HFF-Myc (cell line): ENCODE measurements around the gene ARHGEF40.
A peak's percentile ranks its signal among the peaks of the same experiment; 100 is the strongest.

ENCODE experiments used
- DNase-seq: peaks from one replicate; pipeline ENCODE4 v3.0.0-alpha.2; 2011; ENCODE audit warnings: low read depth; ENCODE audit errors: extremely low read depth
- H3K4me3 ChIP-seq: replicated peaks from 2 replicates; pipeline ENCODE4 v1.5.1; 2011; ENCODE audit warnings: low read depth, mild to moderate bottlenecking, control low read depth, low read length
- TF ChIP-seq, protein P1 (sequence below): IDR thresholded peaks from 2 replicates; pipeline ENCODE4 v1.5.1; 2012; ENCODE audit warnings: mild to moderate bottlenecking, low read depth, low read length, control low read depth; ENCODE audit errors: missing control alignments

The ARHGEF40 gene

DNA sequence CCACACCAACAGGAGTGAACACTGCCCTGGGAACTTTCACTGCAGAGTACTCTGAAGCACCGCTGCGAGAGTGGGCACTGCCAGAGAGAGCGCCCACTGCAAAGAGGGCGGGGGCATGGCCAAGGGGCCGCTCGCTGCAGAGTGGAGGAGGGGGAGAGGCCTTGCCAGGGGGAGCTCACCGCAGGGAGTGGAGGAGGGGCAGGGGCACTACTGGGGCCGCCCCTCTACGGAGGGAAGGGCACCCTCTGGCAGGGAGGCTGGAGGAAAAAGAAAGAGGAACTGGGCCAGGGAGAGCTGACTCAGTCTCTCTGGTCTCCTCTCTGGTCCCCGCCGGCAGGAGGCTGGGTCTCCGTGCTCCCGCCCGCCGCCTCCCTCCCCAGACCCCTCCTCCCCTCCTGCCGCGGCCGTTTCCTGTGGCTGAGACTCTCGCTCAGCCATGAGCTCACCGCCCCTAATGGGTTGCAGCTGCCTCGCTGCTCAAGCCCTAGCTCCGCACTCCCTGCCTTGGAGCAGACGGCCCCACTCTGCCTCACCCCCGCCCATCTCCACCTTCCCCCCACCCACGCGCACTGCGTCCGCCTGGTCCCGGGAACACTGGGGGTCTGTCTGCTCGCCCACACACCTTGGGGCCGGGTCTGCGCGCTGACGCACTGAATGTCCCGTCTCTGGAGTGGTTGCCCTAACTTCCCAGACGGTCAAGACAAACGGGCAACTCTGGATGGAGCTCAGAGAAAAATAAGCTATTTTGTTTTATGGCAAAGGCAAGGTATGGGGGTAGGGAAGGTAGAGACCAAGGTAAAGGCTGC lies 1.3 kb downstream of the ARHGEF40 start:
- DNase-seq: peak; percentile 76
- TF ChIP-seq, protein P1, sequence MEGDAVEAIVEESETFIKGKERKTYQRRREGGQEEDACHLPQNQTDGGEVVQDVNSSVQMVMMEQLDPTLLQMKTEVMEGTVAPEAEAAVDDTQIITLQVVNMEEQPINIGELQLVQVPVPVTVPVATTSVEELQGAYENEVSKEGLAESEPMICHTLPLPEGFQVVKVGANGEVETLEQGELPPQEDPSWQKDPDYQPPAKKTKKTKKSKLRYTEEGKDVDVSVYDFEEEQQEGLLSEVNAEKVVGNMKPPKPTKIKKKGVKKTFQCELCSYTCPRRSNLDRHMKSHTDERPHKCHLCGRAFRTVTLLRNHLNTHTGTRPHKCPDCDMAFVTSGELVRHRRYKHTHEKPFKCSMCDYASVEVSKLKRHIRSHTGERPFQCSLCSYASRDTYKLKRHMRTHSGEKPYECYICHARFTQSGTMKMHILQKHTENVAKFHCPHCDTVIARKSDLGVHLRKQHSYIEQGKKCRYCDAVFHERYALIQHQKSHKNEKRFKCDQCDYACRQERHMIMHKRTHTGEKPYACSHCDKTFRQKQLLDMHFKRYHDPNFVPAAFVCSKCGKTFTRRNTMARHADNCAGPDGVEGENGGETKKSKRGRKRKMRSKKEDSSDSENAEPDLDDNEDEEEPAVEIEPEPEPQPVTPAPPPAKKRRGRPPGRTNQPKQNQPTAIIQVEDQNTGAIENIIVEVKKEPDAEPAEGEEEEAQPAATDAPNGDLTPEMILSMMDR: no peak
- peak overlapping the region; percentile 83 for H3K4me3 ChIP-seq

DNA sequence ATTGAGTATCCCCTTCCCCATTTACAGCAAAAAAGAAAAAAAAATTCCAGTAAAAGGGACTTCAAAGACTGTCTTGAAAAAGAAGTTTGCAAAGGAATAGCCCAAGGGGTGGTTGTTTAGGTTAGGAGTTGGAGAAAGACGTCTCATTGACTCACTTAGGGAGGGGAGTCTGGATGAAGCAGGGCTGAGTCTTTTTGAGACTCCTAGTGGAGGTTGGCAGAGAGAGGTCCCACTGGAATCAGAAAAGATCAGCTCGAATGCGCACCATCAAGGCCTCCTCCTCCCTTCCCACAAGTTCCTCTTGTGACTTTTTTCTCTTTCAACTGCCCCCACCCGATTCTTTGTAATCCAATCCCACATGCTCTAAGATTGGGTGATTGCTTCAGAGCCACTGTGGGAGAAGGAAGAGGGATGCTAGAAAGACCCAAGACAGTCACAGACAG lies 1.9 kb downstream of the ARHGEF40 start:
- TF ChIP-seq, protein P1: no peak
- no peak for DNase-seq
- peak overlapping the region; percentile 83 for H3K4me3 ChIP-seq

DNA sequence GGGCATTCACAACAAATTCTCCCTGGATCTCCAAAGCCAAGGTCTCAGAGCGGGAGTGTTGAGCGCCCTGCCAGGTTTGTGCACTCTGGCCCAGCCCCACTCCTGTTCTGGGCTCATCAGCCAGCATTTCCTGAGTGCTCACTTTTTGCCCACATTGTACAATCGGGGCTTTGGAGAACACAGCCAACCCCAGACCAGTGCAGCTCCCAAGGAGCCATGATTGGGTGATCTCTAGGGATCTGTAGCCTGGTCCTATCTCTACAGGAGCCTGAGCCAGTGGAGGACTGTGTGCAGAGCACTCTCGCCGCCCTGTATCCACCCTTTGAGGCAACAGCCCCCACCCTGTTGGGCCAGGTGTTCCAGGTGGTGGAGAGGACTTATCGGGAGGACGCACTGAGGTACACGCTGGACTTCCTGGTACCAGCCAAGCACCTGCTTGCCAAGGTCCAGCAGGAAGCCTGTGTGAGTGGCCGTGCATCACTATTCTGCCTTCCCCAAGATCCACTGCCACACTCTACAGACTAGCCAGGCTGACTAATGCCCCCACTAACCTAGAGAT lies 2.8 kb downstream of the ARHGEF40 start:
- no peak for DNase-seq

DNA sequence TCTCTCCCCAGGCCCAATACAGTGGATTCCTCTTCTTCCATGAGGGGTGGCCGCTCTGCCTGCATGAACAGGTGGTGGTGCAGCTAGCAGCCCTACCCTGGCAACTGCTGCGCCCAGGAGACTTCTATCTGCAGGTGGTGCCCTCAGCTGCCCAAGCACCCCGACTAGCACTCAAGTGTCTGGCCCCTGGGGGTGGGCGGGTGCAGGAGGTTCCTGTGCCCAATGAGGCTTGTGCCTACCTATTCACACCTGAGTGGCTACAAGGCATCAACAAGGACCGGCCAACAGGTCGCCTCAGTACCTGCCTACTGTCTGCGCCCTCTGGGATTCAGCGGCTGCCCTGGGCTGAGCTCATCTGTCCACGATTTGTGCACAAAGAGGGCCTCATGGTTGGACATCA lies 3.8 kb downstream of the ARHGEF40 start:
- no peak overlapping the region for H3K4me3 ChIP-seq
- no peak for DNase-seq
- TF ChIP-seq, protein P1: no peak

More for the DNA sequence above, 2.8 kb downstream of the ARHGEF40 start:
- TF ChIP-seq, protein P1: no peak
- H3K4me3 ChIP-seq: no peak overlapping the region

DNA sequence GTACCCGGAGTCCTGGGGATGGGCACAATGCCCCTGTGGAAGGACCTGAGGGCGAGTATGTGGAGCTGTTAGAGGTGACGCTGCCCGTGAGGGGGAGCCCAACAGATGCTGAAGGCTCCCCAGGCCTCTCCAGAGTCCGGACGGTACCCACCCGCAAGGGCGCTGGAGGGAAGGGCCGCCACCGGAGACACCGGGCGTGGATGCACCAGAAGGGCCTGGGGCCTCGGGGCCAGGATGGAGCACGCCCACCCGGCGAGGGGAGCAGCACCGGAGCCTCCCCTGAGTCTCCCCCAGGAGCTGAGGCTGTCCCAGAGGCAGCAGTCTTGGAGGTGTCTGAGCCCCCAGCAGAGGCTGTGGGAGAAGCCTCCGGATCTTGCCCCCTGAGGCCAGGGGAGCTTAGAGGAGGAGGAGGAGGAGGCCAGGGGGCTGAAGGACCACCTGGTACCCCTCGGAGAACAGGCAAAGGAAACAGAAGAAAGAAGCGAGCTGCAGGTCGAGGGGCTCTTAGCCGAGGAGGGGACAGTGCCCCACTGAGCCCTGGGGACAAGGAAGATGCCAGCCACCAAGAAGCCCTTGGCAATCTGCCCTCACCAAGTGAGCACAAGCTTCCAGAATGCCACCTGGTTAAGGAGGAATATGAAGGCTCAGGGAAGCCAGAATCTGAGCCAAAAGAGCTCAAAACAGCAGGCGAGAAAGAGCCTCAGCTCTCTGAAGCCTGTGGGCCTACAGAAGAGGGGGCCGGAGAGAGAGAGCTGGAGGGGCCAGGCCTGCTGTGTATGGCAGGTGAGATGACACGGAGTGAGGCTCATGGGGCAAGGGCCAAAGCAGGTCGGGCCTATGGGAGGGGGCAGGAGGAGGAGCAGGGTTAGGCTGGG lies 4.5 kb downstream of the ARHGEF40 start:
- TF ChIP-seq, protein P1: no peak
- DNase-seq: no peak
- no peak overlapping the region for H3K4me3 ChIP-seq

DNA sequence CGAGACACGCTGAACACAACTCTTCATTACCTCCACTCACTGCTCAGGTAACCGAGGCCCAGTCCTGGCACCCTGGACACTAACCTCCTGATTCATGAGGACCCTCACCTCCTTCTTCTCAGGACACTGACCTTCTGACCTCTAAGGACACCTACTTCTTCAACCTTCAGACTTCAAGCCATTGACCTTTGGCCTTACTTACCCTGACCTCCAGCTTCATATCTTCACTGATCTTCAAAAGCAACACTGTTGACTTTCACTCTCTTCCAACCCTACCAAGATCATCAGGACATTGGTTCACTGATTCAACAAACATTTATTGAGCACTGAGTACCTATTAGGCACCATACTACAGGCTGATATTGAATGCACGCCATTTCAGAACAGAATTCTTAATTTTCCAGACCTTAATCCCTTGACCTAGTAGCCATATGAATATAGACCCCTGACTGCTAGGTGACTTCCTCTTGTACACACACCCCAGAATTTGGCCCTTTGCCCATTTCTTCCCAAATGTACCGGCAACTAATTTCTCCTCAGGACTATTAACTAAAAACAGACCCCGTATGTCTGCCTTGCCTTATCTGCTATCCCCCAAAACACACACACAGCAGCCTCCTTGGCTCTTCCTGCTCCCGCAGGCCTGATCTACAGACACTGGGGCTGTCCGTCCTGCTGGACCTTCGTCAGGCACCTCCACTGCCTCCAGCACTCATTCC lies 5.8 kb downstream of the ARHGEF40 start:
- TF ChIP-seq, protein P1: no peak
- no peak for DNase-seq

More for the DNA sequence above, 5.8 kb downstream of the ARHGEF40 start:
- H3K4me3 ChIP-seq: no peak overlapping the region
